ENCODE results near the gene SAMD15.
"Not testable (repeated sequence)": the region's sequence is repeated elsewhere in the genome, so short reads cannot be mapped to it uniquely, and the experiment has no call there.

The SAMD15 gene

GRCh38 chr14:77377502-77377844, 294 bp downstream of the SAMD15 start:
- DNase-seq = no peak

DNA sequence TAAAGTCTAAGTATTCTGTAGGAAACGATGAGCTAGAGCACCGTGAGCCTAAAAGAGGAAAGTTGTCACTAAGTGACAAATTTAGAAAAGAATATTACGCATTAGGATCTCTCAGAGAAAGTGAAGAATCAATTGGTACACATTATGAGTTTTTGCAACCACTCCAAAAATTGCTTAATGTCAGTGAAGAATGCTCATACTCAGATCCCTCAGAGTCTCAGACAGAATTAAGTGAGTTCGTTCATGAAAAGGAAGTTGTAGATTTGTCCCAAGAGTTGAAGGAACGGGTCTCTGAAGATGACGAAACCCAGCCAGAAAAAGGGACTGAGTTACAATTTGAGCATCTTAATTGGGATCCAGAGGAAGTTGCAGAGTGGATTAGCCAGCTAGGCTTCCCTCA, 1.5 kb downstream of the SAMD15 start:
- no peak for DNase-seq

- no peak for DNase-seq
Measured at GRCh38 chr14:77390188-77390587, 13.0 kb downstream of the SAMD15 start.

DNA sequence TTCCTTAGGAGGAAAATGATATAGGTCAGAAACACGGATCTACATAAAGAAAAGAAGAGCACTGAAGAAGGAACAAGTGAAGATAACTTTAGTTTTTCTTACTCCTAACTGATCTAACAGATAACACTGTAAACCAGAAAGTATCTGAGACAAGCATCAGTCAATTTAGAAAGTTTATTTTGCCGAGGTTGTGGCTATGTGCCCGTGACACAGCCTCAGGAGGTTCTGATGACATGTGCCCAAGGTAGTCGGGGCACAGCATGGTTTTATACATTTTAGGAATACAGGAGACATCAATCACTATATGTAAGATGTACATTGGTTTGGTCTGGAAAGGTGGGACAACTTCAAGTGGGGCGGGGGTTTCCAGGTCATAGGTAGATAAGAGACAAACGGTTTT, 23.0 kb downstream of the SAMD15 start:
- DNase-seq = no peak

DNA sequence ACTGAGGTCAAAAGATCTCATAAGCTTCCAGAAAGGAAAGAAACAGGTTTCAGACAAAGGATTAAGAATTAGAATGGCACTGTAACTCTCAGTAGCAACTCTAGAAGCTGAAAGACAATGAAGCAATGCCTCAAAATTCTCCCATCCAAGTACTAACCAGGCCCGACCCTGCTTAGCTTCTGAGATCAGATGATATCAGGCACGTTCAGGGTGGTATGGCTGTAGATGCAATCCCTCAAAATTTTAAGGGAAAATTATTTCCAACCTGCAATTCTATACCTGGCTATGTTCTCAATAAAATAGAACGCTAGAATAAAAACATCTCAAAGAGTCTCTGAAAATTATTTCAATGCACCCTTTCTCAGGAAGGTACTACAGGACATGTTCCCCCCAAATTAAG, 26.6 kb downstream of the SAMD15 start:
- DNase-seq = no peak

DNA sequence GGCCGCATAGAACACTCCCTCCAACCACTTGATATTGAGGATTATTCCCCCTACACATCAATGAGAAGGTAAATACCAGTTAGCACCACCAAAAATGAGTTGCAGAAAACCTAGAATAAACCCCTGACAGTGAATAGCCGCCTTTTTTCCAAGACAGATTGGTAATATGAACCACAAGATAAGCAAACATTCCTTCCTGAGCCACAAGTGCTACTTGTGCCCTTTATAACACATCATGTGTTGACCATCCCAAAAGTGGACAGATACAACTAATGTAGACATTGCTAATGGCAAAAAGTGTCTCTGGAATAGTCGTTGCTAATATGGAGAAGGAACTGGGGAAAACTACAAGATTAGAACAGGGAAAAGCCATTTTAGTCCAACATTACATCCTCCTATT, 28.9 kb downstream of the SAMD15 start:
- no peak for DNase-seq

GRCh38 chr14:77406718-77407117, 29.5 kb downstream of the SAMD15 start:
- no peak for DNase-seq

DNA sequence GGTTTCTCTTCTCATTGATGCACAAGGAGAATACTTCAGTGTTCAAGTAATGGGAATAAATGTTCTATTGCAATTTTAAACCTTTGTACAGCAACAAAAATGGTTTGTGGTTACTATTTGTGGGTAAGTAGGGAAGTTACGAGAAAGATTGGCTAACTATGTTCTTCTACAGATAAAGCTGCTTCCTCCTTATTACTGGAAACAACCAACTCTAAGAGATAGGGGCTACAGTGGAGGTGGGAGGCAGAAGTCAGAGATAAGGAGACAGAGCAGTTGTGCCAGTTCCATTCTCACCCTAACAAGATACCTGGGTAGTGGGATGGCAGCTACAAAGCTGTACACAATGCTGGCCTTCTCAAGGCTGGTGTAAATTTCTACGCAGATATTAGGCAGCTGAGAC, 30.0 kb downstream of the SAMD15 start:
- no peak for DNase-seq

GRCh38 chr14:77409131-77409533, 32.0 kb downstream of the SAMD15 start:
- no peak for DNase-seq

GRCh38 chr14:77415403-77416030, 38.3 kb downstream of the SAMD15 start:
- DNase-seq = not testable (repeated sequence)

DNA sequence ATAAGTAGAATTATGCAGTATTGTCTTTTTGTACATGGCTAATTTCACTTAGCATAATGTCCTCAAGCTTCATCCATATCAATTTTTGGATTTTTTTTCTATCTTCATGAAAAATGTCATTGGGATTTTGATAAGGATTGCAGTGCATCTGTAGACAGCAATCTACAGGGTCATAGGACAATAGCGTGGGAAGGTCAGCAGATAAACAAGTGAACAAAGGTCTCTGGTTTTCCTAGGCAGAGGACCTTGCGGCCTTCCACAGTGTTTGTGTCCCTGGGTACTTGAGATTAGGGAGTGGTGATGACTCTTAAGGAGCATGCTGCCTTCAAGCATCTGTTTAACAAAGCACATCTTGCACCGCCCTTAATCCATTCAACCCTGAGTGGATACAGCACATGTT, 38.9 kb downstream of the SAMD15 start:
- not testable (repeated sequence) for DNase-seq

GRCh38 chr14:77416836-77417235, 39.7 kb downstream of the SAMD15 start:
- no peak for DNase-seq

- no peak for DNase-seq
Measured at GRCh38 chr14:77421201-77421600, 44.0 kb downstream of the SAMD15 start.

- no peak for DNase-seq
Measured at GRCh38 chr14:77423423-77423822, 46.2 kb downstream of the SAMD15 start, which contains the start of gene NOXRED1. Gene NOXRED1, minus strand, starts transcription at chr14:77423523. Its CDS starts 634 bp downstream, at chr14:77422889.

GRCh38 chr14:77424862-77425261, 47.7 kb downstream of the SAMD15 start:
- DNase-seq = no peak

DNA sequence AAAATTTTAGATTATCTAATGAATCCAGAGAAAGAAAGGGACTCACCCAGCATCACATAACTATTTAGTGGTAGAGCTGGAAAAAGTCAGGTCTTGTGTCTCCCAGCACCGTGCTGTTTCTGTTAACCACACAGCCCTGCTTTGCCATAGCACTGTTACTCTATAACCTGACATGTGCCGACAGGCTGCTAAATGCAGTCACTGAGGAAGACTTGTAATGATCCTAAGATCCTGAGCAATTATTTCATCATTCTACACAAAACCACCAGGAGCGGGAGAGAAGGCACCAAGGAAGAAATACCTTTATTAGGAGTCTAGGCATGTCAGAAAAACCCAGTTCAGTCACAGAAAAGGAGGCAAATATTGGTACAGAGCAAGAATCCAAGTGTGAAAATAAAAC, 49.2 kb downstream of the SAMD15 start:
- no peak for DNase-seq

GRCh38 chr14:77436042-77436441, 58.9 kb downstream of the SAMD15 start:
- no peak for DNase-seq

- DNase-seq = no peak
Measured at GRCh38 chr14:77438596-77438995, 61.4 kb downstream of the SAMD15 start.

GRCh38 chr14:77439861-77440260, 62.7 kb downstream of the SAMD15 start:
- no peak for DNase-seq

Measured in GOT3 (cell line).